Memory B cell (primary cell): Measurements from ENCODE around the gene NRDC.

ENCODE experiments used
- ATAC-seq: fragments of 150-1000 bp; cut with Tn5 transposase; 2 replicates; pipeline ENCODE4 v1.10.0; 2021; ENCODE audit warnings: low read depth, mild to moderate bottlenecking, moderate library complexity
- DNase-seq, 2 donors: peaks; one replicate each; pipeline ENCODE4 v3.0.0; 2022; ENCODE audit warnings: low spot score in 2 of 2
- H3K27ac Mint-ChIP-seq: one replicate; pipeline ENCODE4 v1.8.0; 2022; ENCODE audit warnings: mild to moderate bottlenecking, moderate library complexity, mixed read lengths
- H3K27me3 Mint-ChIP-seq: one replicate; pipeline ENCODE4 v1.8.0; 2022; ENCODE audit warnings: mixed read lengths
- H3K36me3 Mint-ChIP-seq: one replicate; pipeline ENCODE4 v1.8.0; 2022; ENCODE audit warnings: mild to moderate bottlenecking, mixed read lengths
- H3K4me1 Mint-ChIP-seq: one replicate; pipeline ENCODE4 v1.8.0; 2022; ENCODE audit warnings: mixed read lengths
- H3K4me3 Mint-ChIP-seq: one replicate; pipeline ENCODE4 v1.8.0; 2022; ENCODE audit warnings: mild to moderate bottlenecking, moderate library complexity, mixed read lengths
- H3K9me3 Mint-ChIP-seq: one replicate; pipeline ENCODE4 v1.8.0; 2022; ENCODE audit warnings: mixed read lengths

NRDC gene

DNA sequence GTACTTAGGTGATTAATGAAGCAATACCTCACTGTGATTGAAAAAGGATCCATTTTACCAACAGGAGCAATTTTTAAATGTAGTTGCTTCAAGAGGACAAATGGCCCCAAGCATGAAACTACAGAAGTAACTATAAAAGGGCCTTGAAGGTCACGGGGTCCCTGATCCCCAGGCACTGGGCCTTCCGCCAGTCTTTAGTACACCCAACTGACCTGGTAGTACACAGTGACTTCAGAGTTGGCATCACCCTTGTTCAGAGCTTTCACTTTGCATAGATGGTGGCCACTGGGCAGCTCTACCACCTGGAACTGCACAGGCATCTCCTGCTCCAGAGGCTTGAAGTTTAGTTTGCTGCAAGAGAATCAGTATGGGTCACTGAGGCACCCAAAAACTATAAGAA, 84.3 kb downstream of the NRDC start:
- DNase-seq (no peak), ATAC-seq (no peak)
- Mint-ChIP-seq H3K36me3 (peaks cover 34% of the 10 kb centered on the region), H3K4me3 (no peak overlapping the region), H3K4me1 (no peaks in the 10 kb centered on the region), H3K27ac (peak overlapping the region; percentile 65), H3K9me3 (no peaks in the 10 kb centered on the region), H3K27me3 (no peaks in the 10 kb centered on the region)

DNA sequence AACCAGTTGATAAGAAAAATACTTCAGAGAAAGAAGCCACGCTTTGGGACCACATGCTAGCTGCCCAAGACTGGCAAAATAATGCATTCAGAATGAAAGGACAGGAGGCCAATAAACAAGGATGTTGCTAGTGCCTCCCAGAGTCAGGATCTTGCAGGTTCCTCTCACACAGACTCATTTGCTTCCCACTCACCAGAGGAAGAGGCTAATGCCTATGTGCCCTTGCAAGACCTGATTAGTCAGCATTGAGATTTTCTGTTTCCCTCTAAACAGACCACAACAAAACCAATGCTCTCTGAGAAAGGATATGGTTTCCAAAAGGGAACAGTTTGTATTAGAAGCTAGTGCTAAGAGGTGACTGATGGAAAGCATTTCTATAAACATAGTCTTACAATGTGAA, 85.7 kb downstream of the NRDC start:
- H3K36me3 Mint-ChIP-seq: peaks cover 38% of the 10 kb centered on the region
- H3K27me3 Mint-ChIP-seq: no peaks in the 10 kb centered on the region
- ATAC-seq (no peak), DNase-seq (no peak)
- no peaks in the 10 kb centered on the region for H3K9me3 Mint-ChIP-seq
- no peak overlapping the region for H3K4me3 Mint-ChIP-seq
- H3K27ac Mint-ChIP-seq: peak overlapping the region; percentile 64
- no peaks in the 10 kb centered on the region for H3K4me1 Mint-ChIP-seq

DNA sequence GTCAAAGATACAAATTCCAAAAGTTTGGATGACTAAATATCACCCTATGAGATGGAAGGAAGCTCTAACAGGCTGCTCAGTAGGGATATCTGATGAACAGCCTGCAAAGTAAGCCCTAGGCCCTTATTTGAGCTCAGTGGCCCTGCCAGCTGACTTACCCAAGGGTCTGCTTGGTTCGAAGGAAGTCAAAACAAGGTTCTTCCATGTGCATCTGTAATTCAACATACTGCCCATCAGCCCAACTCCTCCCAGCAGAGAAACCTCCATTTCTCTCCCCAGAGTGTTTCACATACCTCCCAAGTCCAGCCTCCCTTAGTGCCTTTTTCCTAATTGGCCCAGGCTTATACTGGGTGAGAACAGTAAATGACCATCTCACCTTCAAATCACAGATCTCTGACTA, 86.6 kb downstream of the NRDC start:
- Mint-ChIP-seq H3K9me3 (no peaks in the 10 kb centered on the region), H3K27ac (peak overlapping the region; percentile 64), H3K4me3 (no peak overlapping the region), H3K4me1 (no peaks in the 10 kb centered on the region), H3K27me3 (no peaks in the 10 kb centered on the region), H3K36me3 (peaks cover 35% of the 10 kb centered on the region)
- ATAC-seq (no peak), DNase-seq (no peak)

DNA sequence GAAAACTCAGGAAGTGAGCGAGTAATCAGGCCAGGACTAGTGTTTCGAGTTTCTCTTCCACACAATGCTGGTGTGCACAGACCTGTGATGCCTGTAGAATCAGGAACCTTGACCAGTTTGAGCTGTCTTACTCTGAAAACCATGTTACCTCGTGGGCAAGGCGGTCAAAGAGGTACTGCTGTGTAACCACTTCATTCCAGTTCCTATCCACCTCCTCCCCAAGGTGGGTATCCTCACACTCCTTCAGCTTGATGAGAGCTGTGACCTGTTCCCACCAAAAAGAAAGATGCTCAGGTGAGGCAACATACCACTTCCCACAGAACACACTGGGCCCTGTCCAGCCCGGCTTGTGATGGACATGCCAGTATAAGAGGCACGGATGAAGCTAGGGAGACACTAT, 88.1 kb downstream of the NRDC start:
- Mint-ChIP-seq H3K27ac (peak overlapping the region; percentile 9), H3K36me3 (peaks cover 40% of the 10 kb centered on the region)
- ATAC-seq: no peak

DNA sequence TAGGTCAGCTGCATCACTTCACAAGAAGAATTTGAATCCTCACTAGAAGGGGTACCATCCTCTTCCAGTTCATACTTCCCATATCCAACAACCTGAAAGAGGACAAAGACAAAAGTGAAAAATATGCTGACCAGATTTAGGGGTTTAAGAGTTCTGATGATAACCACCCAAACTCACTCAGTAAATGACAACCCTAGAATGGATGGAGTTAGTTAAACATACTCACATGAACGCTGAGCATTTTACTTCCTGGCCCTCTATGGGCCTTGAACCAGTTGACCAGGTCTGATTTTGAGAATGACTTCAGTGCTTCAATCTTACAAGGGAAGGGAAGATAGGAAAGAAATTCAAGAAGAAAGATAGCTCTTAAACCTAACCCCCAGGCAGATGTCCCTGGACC, 89.2 kb downstream of the NRDC start:
- ATAC-seq (no peak), DNase-seq (no peak)
- Mint-ChIP-seq H3K9me3 (no peaks in the 10 kb centered on the region), H3K36me3 (peaks cover 49% of the 10 kb centered on the region), H3K27ac (peak overlapping the region; percentile 76), H3K27me3 (no peaks in the 10 kb centered on the region), H3K4me1 (no peaks in the 10 kb centered on the region), H3K4me3 (no peak overlapping the region)

More for the DNA sequence above, 88.1 kb downstream of the NRDC start:
- Mint-ChIP-seq H3K9me3 (no peaks in the 10 kb centered on the region), H3K4me3 (no peak overlapping the region), H3K27me3 (no peaks in the 10 kb centered on the region), H3K4me1 (no peaks in the 10 kb centered on the region)
- DNase-seq: no peak

DNA sequence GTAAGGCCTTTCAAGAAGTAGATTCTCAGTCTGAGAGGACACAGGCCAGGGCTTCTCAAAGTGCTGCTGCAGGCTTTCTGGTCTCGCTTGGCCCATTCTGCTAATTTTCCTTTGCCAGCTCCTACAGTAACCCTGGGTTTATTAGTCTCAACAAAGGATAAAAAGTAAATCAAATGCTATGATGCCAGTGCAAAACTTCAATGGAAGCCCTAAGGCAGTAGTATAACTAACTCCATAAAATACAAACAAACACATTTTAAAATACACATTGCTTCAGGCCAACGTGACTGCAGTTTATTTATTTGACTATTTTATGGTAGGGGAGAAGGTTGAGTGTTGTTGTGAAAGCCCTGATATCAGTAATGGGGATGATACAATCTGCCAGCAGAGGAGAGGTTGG, 89.6 kb downstream of the NRDC start:
- Mint-ChIP-seq H3K27me3 (no peaks in the 10 kb centered on the region), H3K4me3 (no peak overlapping the region), H3K9me3 (no peaks in the 10 kb centered on the region), H3K4me1 (no peaks in the 10 kb centered on the region), H3K27ac (peak overlapping the region; percentile 76), H3K36me3 (peaks cover 50% of the 10 kb centered on the region)
- DNase-seq: no peak
- ATAC-seq: no peak

DNA sequence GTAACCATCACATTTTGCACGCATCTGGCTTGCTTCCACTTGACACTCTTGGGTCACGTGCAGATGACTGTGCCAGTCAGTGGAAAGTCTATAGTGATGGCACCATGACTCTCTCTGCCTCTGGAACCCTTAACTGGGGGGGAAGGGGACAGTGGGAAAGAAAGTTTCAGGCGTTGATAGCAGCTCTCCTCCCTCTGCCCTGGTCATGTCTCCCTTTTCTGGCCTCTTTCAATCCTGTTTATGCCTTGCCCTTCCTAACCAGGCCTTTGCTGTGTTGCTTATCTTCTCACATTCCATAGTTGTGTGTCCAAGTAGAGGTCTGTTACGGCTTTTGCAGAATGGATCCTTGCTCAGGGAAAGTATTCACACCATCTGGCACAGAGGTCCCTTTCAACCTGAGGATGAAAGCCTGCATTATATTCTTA, 93.5 kb downstream of the NRDC start:
- DNase-seq: no peak
- Mint-ChIP-seq H3K4me3 (no peak overlapping the region), H3K9me3 (no peaks in the 10 kb centered on the region), H3K4me1 (no peaks in the 10 kb centered on the region), H3K27ac (peak overlapping the region; percentile 12), H3K36me3 (peaks cover 51% of the 10 kb centered on the region), H3K27me3 (no peaks in the 10 kb centered on the region)
- no peak for ATAC-seq

DNA sequence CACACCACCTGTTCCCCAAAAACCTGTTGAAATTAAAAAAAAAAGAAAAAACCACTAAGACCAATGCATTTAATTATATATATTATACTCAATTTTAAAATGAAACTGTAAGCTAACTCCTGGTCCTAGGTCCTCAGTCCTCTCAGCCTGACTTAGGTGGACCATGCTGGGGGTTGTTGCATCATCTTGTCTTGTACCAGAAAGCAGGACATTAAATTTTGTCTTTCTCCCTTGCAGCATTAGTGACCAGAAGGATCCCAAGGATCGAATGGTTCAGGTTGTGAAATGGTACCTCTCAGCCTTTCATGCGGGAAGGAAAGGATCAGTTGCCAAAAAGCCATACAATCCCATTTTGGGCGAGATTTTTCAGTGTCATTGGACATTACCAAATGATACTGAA, 97.6 kb downstream of the NRDC start:
- no peak overlapping the region for H3K4me3 Mint-ChIP-seq
- ATAC-seq (no peak), DNase-seq (no peak)
- H3K4me1 Mint-ChIP-seq: peaks cover 7% of the 10 kb centered on the region
- peak overlapping the region; percentile 40 for H3K27ac Mint-ChIP-seq
- H3K9me3 Mint-ChIP-seq: no peaks in the 10 kb centered on the region
- H3K36me3 Mint-ChIP-seq: peaks cover 37% of the 10 kb centered on the region
- H3K27me3 Mint-ChIP-seq: no peaks in the 10 kb centered on the region

DNA sequence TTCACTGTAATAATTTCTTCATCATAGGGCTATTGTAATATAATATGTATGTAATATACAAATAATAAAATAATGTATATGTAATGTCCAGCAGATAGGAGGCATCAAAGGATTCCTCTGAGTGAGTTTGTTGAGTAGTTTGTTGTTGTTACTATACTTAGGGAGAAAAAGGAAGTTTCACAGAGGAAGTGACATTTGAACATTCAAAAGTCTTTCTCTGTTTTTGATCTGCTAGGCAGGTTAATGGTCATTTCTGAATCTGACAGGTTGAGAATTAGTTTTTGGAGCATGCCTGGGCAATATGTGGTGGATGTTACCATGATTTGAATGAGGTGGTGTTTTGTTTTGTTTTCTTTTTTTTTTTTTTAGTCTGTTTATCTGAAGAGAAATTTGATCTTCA, 102.1 kb downstream of the NRDC start:
- H3K36me3 Mint-ChIP-seq: peaks cover 34% of the 10 kb centered on the region
- H3K4me1 Mint-ChIP-seq: peaks cover 20% of the 10 kb centered on the region
- ATAC-seq (peak; percentile 59), DNase-seq (no peak)
- peak overlapping the region; percentile 31 for H3K4me3 Mint-ChIP-seq
- no peaks in the 10 kb centered on the region for H3K27me3 Mint-ChIP-seq
- H3K9me3 Mint-ChIP-seq: no peaks in the 10 kb centered on the region
- H3K27ac Mint-ChIP-seq: peak overlapping the region; percentile 36

DNA sequence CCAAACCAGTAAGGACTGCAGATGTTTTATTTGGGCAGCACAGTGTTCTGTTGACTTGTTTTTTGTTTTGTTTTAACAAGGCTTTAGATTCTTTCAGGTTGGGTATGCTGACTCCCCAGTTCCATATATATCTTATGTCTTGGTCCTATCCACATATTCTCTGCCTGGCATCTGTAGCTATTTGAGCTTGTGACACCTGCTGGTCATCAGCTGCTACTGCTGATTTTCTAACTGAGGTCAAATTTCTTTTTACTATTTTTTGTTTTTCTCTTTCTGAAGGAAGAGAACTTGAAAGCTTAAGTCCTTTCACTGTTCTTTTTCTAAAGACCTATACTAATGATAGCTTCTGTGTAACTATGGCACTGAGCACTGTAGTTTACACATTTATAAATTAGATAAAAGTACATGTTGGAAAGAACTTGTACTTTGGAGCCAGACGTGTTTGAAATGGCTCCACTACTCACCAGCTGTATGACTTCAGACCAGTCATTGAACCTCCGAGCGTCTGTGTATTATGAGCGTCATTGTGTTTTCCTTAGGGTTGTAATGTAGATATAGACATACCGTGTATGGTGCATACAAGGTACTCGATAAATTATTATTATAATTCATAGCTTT, 109.4 kb downstream of the NRDC start:
- DNase-seq: peak in 1 of 2 donors; percentile 26
- Mint-ChIP-seq H3K27ac (peak overlapping the region; percentile 15), H3K4me3 (no peak overlapping the region), H3K27me3 (no peaks in the 10 kb centered on the region), H3K36me3 (peaks cover 40% of the 10 kb centered on the region), H3K9me3 (no peaks in the 10 kb centered on the region), H3K4me1 (peaks cover 17% of the 10 kb centered on the region)
- ATAC-seq: peak; percentile 59

DNA sequence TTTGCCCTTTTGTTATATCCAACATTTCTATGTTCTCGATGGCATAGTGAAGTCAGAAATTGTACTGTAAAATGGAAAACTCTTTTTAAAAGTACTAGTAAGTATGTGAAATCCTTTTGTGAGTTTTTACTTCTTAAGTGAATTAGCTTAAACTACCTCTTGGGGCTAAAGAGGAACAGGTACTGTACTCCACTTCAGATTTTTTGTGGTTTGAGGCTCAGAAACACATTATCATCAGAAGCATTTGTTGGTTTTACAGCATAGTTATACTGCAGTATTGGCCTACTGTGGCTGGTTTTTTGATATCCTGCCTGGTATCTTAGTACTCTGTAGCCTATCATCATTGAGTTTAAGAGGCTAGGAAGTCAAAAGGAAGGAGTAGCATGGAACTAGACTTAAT, 117.2 kb downstream of the NRDC start:
- H3K36me3 Mint-ChIP-seq: peaks cover 24% of the 10 kb centered on the region
- ATAC-seq: no peak
- H3K4me1 Mint-ChIP-seq: peaks cover 7% of the 10 kb centered on the region

DNA sequence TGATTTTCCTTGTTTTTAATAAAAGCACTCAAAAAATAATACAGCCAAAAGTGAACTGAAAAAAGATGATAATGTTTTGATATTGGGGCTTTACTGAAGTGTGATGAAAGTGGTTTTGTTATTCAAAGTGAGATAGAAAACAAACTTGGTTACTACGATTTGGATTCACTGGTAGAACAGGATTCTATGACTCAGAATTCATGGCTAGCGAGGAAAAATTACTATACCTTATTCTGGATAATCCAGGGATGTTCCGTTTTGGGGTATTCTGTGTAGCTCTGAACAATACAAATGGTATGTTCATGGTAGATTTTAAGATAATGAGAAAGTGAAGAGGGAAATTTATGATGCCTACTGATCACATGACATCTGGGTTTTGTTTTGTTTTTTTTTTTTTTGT, 117.7 kb downstream of the NRDC start:
- no peak overlapping the region for H3K4me3 Mint-ChIP-seq
- H3K4me1 Mint-ChIP-seq: peaks cover 7% of the 10 kb centered on the region
- H3K27me3 Mint-ChIP-seq: no peaks in the 10 kb centered on the region
- H3K36me3 Mint-ChIP-seq: peaks cover 21% of the 10 kb centered on the region
- DNase-seq (no peak), ATAC-seq (no peak)
- peak overlapping the region; percentile 56 for H3K27ac Mint-ChIP-seq
- no peaks in the 10 kb centered on the region for H3K9me3 Mint-ChIP-seq

More for the DNA sequence above, 117.2 kb downstream of the NRDC start:
- H3K4me3 Mint-ChIP-seq: no peak overlapping the region
- DNase-seq: no peak
- no peaks in the 10 kb centered on the region for H3K27me3 Mint-ChIP-seq
- peak overlapping the region; percentile 56 for H3K27ac Mint-ChIP-seq
- no peaks in the 10 kb centered on the region for H3K9me3 Mint-ChIP-seq

DNA sequence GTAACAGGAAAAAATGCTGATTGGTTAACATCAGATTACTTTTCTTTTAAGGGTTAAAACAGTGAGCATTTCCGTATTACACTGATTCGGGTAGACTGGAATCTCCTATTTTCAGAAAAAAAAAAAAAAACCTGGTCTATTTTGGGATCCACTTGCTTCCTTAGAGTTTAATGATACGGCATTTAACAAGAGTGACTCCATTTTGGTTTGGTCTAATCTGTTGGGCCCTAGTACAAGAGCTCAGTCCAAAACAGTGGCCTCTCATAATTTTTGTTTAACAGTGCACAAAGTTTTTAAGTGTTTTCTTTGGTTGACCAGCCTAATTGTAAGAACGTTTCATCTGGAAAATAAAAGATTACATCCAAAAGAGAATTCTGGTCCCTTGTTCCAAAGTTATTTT, 120.2 kb downstream of the NRDC start:
- ATAC-seq: no peak
- Mint-ChIP-seq H3K36me3 (peaks cover 26% of the 10 kb centered on the region), H3K9me3 (no peaks in the 10 kb centered on the region), H3K4me1 (peaks cover 7% of the 10 kb centered on the region), H3K27me3 (no peaks in the 10 kb centered on the region), H3K4me3 (no peak overlapping the region), H3K27ac (no peak overlapping the region)
- no peak for DNase-seq

DNA sequence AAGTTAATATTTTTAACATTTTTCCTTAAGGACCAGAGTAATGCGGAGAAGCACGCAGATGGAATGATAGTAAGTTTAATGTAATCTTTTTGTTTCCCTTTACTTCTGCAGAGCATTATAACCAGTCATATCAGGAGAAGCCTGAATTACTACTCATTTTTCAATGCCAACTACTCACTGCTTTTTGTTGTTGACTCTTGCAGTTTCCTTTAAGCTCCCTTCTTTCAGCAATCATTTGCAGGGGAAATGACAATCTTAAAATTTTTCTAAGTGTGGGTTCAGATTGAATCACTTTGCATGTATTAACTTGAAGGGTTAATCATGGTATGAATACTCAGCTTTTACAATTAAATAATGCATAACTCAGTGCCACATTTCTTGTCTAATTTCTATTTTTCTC, 122.2 kb downstream of the NRDC start:
- DNase-seq (no peak), ATAC-seq (no peak)
- Mint-ChIP-seq H3K4me1 (peaks cover 5% of the 10 kb centered on the region), H3K36me3 (peaks cover 29% of the 10 kb centered on the region), H3K27me3 (no peaks in the 10 kb centered on the region), H3K27ac (no peak overlapping the region), H3K9me3 (peaks cover 4% of the 10 kb centered on the region), H3K4me3 (no peak overlapping the region)

DNA sequence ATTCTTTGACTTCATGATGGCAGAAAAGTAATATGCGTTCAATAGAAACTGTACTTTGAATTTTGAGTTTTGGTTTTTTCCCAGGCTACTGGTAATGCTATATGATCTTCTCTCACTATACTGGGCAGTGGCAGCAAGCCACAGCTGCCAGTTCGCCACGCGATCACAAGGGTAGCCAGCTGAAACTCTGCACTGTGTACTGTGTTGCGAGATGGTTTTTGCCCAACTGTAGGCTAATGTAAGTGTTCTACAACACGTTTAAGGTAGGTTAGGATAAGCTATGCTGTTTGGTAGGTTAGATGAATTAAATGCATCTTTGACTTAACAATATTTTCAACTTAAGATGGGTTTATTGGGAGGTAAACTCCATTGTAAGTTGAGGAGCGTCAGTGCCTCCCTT, 123.1 kb downstream of the NRDC start:
- H3K36me3 Mint-ChIP-seq: peaks cover 27% of the 10 kb centered on the region

More for the DNA sequence above, 123.1 kb downstream of the NRDC start:
- Mint-ChIP-seq H3K4me3 (no peak overlapping the region), H3K27me3 (no peaks in the 10 kb centered on the region), H3K4me1 (peaks cover 2% of the 10 kb centered on the region), H3K9me3 (peaks cover 4% of the 10 kb centered on the region), H3K27ac (no peak overlapping the region)
- no peak for DNase-seq
- no peak for ATAC-seq
